ENCODE data around the gene CSAD. TPM values are rescaled to one million over a fixed set of nuclear protein-coding genes. Genes with fewer than 3 reads are reported as not detected.

CSAD gene
- polyA plus RNA-seq, 1 experiment, result 30.7 TPM

GRCh38 chr12:53223389-53224060 lies 42.8 kb upstream of the CSAD start:
- DNase-seq (ENCODE audit: low read depth), result no peak
- H3K36me3 ChIP-seq (ENCODE audit: control insufficient read depth, insufficient read depth, low read length), result no peaks in the 10 kb centered on the region
- H3K27me3 ChIP-seq (ENCODE audit: control insufficient read depth, insufficient read depth, low read length), result no peaks in the 10 kb centered on the region
- CTCF ChIA-PET, result interaction anchor here (0.6 to 1.2 kb wide), 4 partner anchors 9 to 70 kb away, joined by 3 to 6 read pairs (median 3); no protein-coding TSS in a partner anchor
- TF ChIP-seq, protein P1, sequence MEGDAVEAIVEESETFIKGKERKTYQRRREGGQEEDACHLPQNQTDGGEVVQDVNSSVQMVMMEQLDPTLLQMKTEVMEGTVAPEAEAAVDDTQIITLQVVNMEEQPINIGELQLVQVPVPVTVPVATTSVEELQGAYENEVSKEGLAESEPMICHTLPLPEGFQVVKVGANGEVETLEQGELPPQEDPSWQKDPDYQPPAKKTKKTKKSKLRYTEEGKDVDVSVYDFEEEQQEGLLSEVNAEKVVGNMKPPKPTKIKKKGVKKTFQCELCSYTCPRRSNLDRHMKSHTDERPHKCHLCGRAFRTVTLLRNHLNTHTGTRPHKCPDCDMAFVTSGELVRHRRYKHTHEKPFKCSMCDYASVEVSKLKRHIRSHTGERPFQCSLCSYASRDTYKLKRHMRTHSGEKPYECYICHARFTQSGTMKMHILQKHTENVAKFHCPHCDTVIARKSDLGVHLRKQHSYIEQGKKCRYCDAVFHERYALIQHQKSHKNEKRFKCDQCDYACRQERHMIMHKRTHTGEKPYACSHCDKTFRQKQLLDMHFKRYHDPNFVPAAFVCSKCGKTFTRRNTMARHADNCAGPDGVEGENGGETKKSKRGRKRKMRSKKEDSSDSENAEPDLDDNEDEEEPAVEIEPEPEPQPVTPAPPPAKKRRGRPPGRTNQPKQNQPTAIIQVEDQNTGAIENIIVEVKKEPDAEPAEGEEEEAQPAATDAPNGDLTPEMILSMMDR (IDR thresholded peaks at IDR 0.05; ENCODE audit: insufficient read depth, low read depth, low read length), result no peak
- POLR2A ChIA-PET, result interaction anchor here (0.6 to 1.0 kb wide), 4 partner anchors 10 to 217 kb away, joined by 3 to 11 read pairs (median 4); partner anchors contain the start of gene ESPL1
- H3K4me3 ChIP-seq (ENCODE audit: low read depth, low read length), result no peak overlapping the region

GRCh38 chr12:53222806-53223261 lies 42.1 kb upstream of the CSAD start:
- Histone ChIP-seq H3K4me3 (ENCODE audit: low read depth, low read length) (no peak overlapping the region), H3K27me3 (ENCODE audit: control insufficient read depth, insufficient read depth, low read length) (no peaks in the 10 kb centered on the region), H3K36me3 (ENCODE audit: control insufficient read depth, insufficient read depth, low read length) (no peaks in the 10 kb centered on the region)
- ChIA-PET POLR2A (interaction anchor here (1.0 kb wide), 1 partner anchor 45 kb away, joined by 3 read pairs; the partner anchor contains the start of gene ESPL1), CTCF (interaction anchor here (1.1 to 1.2 kb wide), 3 partner anchors 8 to 64 kb away, joined by 3 to 6 read pairs (median 3); no protein-coding TSS in a partner anchor)
- TF ChIP-seq, protein P1 (IDR thresholded peaks at IDR 0.05; ENCODE audit: insufficient read depth, low read depth, low read length), result no peak
- no peak for DNase-seq (ENCODE audit: low read depth)

DNA sequence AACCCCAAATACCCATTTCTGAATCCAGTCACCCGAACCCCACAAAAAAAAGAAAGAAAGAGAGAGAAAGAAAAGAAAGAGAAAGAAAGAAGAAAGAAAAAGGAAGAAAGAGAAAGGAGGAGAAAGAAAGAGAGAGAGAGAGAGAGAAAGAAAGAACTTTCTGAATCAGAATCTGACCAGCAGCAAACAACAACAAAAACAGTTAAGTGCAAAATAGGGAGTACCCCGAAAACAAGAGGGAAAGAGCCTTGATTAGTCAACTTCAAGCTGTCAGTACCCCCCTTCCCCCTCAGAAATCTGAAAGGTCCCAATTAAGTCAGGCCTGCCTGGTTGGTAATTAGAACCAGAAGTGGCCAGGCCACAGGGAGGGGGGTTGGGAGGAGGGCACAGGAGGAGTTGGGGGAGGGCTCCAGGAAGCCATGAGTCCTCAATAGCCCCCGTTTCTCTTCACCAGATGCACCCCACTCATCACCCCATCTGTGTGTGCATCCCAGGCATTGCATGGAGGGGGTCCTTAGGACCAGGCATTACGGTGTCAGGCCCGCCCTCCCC lies 41.5 kb upstream of the CSAD start:
- ChIA-PET CTCF (interaction anchor here (1.1 kb wide), 1 partner anchor 8 kb away, joined by 6 read pairs; no protein-coding TSS in a partner anchor), POLR2A (no interaction called here)
- Histone ChIP-seq H3K36me3 (ENCODE audit: control insufficient read depth, insufficient read depth, low read length) (no peaks in the 10 kb centered on the region), H3K4me3 (ENCODE audit: low read depth, low read length) (peak overlapping the region; percentile 22), H3K27me3 (ENCODE audit: control insufficient read depth, insufficient read depth, low read length) (no peaks in the 10 kb centered on the region)
- DNase-seq (ENCODE audit: low read depth), result no peak
- TF ChIP-seq, protein P1 (IDR thresholded peaks at IDR 0.05; ENCODE audit: insufficient read depth, low read depth, low read length), result no peak

- CTCF ChIA-PET, result interaction anchor here (1.3 kb wide), 1 partner anchor 70 kb away, joined by 5 read pairs; no protein-coding TSS in a partner anchor
- POLR2A ChIA-PET, result no interaction called here
- no peaks in the 10 kb centered on the region for H3K27me3 ChIP-seq (ENCODE audit: control insufficient read depth, insufficient read depth, low read length)
- TF ChIP-seq, protein P1 (IDR thresholded peaks at IDR 0.05; ENCODE audit: insufficient read depth, low read depth, low read length), result peak; percentile 26
- DNase-seq (ENCODE audit: low read depth), result no peak
- peak overlapping the region; percentile 42 for H3K4me3 ChIP-seq (ENCODE audit: low read depth, low read length)
- H3K36me3 ChIP-seq (ENCODE audit: control insufficient read depth, insufficient read depth, low read length), result 0 out of 2 replicates have a peak, but pooled peaks cover 2% of the 10 kb centered on the region
Observed at GRCh38 chr12:53221203-53222080, 40.7 kb upstream of the CSAD start.
